Calu3 (cell line): ENCODE data around the gene CDH2. TPM values are rescaled to one million over a fixed set of nuclear protein-coding genes. Genes with fewer than 3 reads are reported as not detected.

Source experiments
- BruUV-seq: library from RNA; stranded (reverse); fragments of 400-500 nt; replicated peaks from 2 replicates; lab custom pipeline; 2021; lab: Mats Ljungman, UMichigan
- CTCF ChIA-PET: fragments of 300-600 bp; sonication (Branson Sonifier 250); formaldehyde crosslinking; loops from one replicate; lab custom pipeline; 2022; ENCODE audit warnings: antibody characterized with exemption; lab: Charles Lee
- DNase-seq: peaks from one replicate; pipeline ENCODE4 v3.0.0; 2022
- H3K27ac Mint-ChIP-seq: one replicate; pipeline ENCODE4 v1.8.0; 2022; ENCODE audit warnings: mixed read lengths; ENCODE audit not compliant: unreplicated experiment
- H3K27me3 Mint-ChIP-seq: one replicate; pipeline ENCODE4 v1.8.0; 2022; ENCODE audit warnings: mixed read lengths; ENCODE audit not compliant: unreplicated experiment
- H3K36me3 Mint-ChIP-seq: one replicate; pipeline ENCODE4 v1.8.0; 2022; ENCODE audit warnings: mild to moderate bottlenecking, moderate library complexity, mixed read lengths; ENCODE audit not compliant: insufficient read depth, unreplicated experiment
- H3K4me1 Mint-ChIP-seq: one replicate; pipeline ENCODE4 v1.8.0; 2022; ENCODE audit warnings: mild to moderate bottlenecking, low read depth, mixed read lengths; ENCODE audit not compliant: unreplicated experiment
- H3K4me3 Mint-ChIP-seq: one replicate; pipeline ENCODE4 v1.8.0; 2022; ENCODE audit warnings: mild to moderate bottlenecking, low read depth, moderate library complexity, mixed read lengths; ENCODE audit not compliant: unreplicated experiment
- H3K9me3 Mint-ChIP-seq: one replicate; pipeline ENCODE4 v1.8.0; 2022; ENCODE audit warnings: low read depth, mixed read lengths; ENCODE audit not compliant: unreplicated experiment
- CTCF ChIP-seq: fragments of 200-600 bp; IDR thresholded peaks from one replicate; pipeline ENCODE4 v1.8.0; 2022; ENCODE audit warnings: antibody characterized with exemption; ENCODE audit not compliant: unreplicated experiment
- intact Hi-C: fragments of 100-400 bp; cut with micrococcal nuclease; formaldehyde crosslinking; loops from one replicate; pipeline ENCODE4 v1.10.0; 2022; ENCODE audit not compliant: unreplicated experiment
- total RNA-seq: library from RNA; stranded (reverse); gene quantifications from 2 replicates; pipeline ENCODE4 v1.2.3, GENCODE V29; 2022

The CDH2 gene
- total RNA-seq, 1 experiment from 2014 or later: 2.3 TPM

GRCh38 chr18:28078849-28079248, 98.1 kb downstream of the CDH2 start:
- Mint-ChIP-seq H3K4me3 (no peak overlapping the region), H3K27ac (no peak overlapping the region), H3K4me1 (no peaks in the 10 kb centered on the region), H3K36me3 (no peaks in the 10 kb centered on the region), H3K9me3 (no peaks in the 10 kb centered on the region), H3K27me3 (no peaks in the 10 kb centered on the region)
- TF ChIP-seq CTCF: no peak
- DNase-seq: no peak
- CTCF ChIA-PET: no interaction called here
- intact Hi-C loops: no loop called here
- BruUV-seq: no TSS peak

- H3K9me3 Mint-ChIP-seq: no peaks in the 10 kb centered on the region
- no peaks in the 10 kb centered on the region for H3K27me3 Mint-ChIP-seq
- H3K27ac Mint-ChIP-seq: no peak overlapping the region
- H3K36me3 Mint-ChIP-seq: no peaks in the 10 kb centered on the region
- H3K4me1 Mint-ChIP-seq: no peaks in the 10 kb centered on the region
- no peak overlapping the region for H3K4me3 Mint-ChIP-seq
- CTCF ChIA-PET: interaction anchor here (0.6 kb wide), 1 partner anchor 308 kb away, joined by 3 read pairs; no protein-coding TSS in a partner anchor
- no peak for DNase-seq
- TF ChIP-seq CTCF: no peak
- intact Hi-C loops: no loop called here
- no TSS peak for BruUV-seq
Measured at GRCh38 chr18:28078298-28078697, 98.6 kb downstream of the CDH2 start.

DNA sequence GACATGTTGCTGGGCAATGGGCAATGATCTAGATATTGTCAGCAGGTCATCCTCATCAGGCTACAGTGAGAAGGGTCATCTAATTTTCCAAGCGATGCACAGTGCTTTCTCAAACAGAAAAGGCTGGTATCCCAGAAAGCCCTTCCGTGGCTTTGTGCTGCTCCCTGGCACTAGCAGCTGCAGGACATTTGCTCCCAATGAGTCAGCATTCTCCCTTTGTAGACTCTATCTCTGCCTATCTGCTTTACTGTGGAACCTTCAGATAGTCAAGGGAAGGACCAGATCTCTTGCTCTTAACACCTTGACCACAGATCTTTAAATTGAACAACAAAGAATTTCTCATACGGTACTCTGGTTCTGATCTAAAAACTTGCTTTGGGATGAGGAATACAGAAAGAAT, 101.4 kb downstream of the CDH2 start:
- BruUV-seq: no TSS peak
- Mint-ChIP-seq H3K4me3 (no peak overlapping the region), H3K36me3 (no peaks in the 10 kb centered on the region), H3K4me1 (peaks cover 9% of the 10 kb centered on the region), H3K27me3 (no peaks in the 10 kb centered on the region), H3K9me3 (no peaks in the 10 kb centered on the region), H3K27ac (no peak overlapping the region)
- CTCF ChIA-PET: no interaction called here
- DNase-seq: no peak
- intact Hi-C loops: no loop called here
- no peak for TF ChIP-seq CTCF

DNA sequence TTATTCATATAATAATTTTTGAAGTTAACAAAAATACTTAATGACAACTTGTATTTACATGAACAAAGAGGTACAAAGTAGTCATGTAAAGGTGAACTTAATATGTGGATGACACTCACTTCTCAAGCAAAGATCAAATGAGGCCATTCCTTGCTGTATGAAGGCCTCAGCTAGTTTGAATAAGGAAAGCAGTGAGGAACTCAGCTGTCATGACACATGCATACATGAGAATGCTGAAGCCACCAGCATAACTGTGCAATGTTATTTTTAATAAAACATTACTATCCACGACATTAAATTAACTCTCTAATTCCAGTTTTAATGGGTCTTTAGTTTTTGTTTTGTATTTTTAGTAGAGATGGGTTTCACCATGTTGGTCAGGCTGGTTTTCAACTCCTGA, 102.9 kb downstream of the CDH2 start:
- intact Hi-C loops: no loop called here
- Mint-ChIP-seq H3K36me3 (no peaks in the 10 kb centered on the region), H3K27me3 (no peaks in the 10 kb centered on the region), H3K27ac (no peak overlapping the region), H3K9me3 (no peaks in the 10 kb centered on the region), H3K4me1 (peaks cover 9% of the 10 kb centered on the region), H3K4me3 (no peak overlapping the region)
- BruUV-seq: no TSS peak
- DNase-seq: no peak
- TF ChIP-seq CTCF: no peak
- CTCF ChIA-PET: no interaction called here
